Stimulated activated CD8-positive, alpha-beta memory T cell treated with anti-CD3 and anti-CD28 coated beads, Interleukin-7, amount 100 ng/mL, for 1 hour (primary cell): Measurements from ENCODE around the gene ZNF629.
A peak's percentile ranks its signal among the peaks of the same experiment; 100 is the strongest.

ENCODE experiments used
- DNase-seq, 2 donors: peaks; one replicate each; pipeline ENCODE4 v3.0.0-alpha.2; 2020; ENCODE audit warnings: low read depth in 2 of 2

ZNF629 gene

DNA sequence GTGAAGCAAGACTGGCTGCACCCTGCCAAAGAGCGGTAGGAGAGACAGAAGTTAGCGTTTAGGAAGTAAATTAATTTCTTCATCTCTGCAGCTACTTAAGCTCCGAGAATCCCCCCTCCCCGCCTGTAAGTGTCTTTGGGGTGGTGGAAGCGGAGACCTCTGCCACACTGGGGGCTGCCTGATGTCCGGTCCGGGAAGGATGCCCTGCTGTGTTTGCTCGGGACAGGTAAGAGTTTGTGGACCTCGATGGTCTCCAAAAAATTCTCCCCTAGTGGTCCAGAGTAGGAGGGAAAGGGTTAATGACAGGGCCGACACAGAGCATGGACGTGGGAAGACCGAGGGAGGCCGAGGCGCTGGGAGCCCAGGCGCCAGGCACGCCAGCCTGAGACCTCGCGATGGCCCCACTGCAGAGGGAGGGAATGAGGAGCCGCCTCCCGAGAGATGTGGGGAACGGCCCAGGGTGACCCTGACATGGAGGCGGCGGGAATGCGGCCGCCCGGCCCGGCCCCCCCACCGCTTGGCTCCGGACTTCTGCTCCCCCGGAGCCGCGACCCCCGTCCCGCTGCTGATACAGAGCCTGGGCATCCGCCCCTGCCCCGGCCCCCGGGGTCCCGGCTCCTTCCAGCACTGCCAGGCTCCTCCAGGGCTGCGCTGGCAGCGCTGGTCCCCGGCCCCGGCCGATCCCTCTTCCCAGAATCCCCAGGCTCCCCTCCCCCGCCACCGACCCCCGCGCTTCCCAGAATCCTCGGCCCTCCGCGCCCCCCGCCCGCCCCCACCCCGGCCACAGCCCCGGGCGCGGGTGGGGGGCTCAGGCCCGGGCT is 680 bp downstream of the ZNF629 start:
- DNase-seq, result no peak

DNA sequence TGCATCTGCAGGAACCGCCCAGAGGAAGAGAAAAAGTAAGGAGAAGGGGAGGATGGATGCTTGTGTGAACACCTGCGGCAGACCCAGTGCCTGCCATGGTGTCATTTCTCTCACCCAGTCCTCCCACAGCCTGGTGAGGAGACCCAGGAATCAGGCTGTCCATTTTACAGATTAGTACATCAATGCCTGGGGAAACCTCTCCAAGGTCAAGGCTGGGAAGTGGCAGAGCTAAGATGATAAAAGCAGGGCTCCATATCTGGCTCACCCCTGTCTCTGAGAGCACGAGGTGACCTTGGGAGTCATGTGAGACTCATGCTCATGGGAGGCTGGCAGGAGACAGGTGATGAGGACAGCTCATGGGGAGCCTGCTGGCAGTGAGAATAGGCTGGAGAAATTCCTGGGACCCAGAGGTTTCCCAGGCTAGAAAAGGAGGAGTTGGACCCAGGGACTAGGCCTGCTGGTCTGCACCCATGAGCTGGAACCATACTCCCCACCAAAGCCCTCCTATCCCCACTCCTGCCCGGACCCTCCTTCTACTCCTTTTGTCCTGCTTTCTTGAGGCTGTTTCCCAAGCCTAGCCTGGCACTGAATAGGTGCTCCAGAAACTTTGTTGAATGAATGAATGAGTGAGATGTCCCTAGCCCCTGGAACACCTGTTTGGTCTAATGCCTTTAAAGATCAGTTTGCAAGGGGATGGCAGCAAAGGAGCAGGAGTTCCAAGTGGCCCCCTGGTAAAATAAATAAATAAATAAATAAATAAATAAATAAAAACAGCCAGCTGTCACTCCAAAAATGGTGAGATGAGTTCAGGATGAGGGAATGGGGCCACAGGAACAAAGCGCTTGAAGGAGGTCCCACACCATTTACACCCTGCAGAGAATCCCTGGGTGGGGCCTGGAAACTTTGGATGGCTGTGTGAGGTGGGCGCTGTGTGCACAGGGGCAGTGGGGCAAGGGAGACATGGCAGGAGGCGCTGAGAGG is 1.6 kb downstream of the ZNF629 start:
- DNase-seq, result no peak

DNA sequence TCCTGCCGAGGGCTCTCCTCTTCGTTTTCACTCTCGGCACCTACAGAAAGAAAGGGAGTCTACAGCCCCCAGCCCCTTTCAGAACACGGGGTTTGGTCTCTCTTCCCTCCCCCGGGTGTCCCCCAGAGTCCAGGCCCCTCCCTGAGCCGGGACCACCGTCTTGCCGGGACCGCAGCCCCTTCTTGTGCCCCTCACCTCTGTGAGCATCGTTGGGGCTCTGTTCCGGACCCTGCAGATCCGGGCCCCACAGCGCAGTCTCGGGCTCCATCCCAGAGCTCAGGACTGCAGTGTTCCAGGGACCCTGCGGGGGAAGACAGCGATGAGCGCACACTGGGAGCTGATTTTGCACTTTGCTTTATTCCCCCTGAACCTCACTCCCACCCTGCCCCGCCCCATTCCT is 2.8 kb downstream of the ZNF629 start:
- no peak for DNase-seq

DNA sequence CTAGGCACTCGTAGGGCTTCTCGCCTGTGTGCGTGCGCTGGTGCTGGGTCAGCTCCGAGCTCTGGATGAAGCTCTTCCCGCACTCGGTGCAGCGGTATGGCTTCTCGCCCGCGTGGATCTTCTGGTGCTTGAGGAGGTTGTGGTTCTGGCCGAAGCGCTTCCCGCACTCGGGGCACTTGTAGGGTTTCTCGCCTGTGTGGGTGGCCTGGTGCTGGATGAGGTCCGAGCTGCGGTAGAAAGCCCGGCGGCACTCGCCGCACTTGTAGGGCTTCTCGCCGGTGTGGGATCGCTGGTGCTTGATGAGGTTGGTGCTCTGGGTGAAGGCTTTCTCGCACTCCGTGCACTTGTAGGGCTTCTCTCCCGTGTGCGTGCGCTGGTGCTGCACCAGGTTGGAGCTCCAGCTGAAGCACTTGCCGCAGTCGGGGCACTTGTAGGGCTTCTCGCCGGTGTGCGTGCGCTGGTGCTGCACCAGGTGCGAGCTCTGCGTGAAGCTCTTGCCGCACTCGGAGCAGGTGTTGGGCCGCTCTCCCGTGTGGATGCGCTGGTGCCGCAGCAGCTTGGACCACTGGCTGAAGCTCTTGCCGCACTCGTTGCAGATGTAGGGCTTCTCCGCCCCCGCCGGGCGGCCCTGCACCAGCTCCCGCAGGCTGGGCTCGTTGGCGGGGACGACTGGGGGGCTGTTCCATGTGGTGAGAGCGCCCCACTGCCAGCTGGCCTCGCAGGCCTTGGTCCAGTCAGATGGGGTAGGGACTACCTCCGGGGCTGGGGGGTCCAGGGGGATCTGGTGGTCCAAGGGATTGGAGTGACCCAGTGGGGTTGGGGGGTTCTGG is 3.5 kb downstream of the ZNF629 start:
- DNase-seq, result no peak

DNA sequence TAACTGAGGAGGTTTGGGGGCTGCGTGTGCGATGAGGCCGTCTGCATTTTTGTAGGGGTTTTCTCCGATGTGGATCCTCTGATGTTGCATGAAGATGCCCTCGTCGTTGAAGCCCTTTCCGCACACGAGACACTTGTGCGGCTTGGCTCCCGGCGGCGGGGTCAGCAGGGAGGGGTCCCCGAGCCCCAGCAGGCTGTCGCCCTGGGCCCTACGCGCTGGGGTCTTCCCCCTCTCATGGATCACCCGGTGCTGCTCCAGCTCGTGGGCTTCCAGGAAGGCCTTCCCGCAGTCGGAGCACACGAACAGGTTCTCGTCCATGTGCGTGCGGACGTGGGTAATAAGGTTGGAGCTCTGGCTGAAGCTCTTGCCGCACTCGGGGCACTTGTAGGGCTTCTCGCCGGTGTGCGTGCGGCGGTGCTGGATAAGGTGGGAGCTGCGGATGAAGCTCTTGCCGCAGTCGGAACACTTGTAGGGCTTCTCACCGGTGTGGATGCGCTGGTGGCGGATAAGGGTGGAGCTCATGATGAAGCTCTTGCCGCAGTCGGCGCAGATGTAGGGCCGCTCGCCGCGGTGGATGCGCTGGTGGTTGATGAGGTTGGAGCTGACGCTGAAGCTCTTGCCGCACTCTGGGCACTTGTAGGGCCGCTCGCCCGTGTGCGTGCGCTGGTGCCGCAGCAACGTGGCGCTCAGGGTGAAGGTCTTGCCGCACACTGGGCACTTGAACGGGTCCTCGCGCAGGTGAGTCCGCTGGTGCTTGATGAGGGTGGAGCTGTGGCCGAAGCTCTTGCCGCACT is 4.3 kb downstream of the ZNF629 start:
- DNase-seq, result no peak

DNA sequence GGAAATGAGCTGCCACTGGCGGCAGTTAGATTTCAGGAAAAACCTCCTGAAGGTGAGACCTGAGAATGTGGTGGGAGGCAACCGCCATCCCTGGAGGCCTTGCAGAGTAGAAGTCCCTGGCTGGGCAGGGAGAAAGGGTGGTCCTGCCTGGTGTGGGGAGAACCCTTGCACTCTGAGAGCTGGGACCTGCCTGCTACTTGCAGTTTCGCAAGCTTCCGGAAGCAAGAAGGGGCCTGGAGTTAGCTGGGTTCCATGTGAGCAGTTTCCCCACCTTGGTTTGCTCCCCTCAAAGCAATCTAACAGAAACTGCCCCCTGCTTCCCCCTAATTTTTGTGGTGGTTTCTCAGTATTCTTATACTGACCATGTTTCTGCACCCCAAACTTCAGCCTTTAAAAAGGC is 6.5 kb downstream of the ZNF629 start:
- DNase-seq, result no peak

DNA sequence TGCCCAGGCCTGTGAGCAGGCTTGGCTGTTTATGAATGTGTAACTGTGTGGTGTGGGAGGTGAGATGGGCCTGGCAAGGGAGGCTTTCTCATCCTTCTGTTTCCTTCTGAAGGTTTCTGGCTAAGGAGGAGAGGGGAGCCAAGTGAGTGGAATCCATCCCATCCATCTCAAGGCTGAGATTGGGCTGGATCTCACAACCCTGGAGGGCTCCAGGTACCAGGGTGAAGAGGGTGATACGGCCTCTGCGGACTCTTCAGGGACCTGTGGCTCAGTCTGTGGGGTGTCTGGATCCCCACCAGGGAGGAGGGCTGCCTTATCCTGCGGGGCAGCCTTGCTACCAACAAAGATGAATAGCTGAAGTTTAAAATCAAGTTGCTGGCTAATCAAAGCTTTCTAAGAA is 7.0 kb downstream of the ZNF629 start:
- DNase-seq, result no peak

DNA sequence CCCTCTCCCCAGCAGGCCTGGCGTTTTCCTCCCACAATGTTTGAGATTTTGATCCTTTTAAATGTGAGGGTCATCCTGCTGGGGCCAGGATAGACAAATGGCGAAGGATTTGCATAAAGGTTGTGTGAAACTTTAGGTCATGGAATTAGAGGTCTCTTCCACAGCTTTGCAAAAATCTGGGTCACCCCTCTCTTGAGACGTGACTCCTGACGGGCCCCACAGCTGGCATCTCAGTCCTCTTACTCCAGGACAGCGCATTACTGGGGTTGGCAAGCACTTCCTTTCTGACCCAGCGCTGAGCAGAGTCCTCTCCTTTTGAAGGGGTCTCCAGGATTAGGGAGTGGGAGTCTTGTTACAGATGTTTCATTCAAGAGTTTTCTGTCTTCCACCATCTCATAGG is 7.4 kb downstream of the ZNF629 start:
- DNase-seq, result no peak

DNA sequence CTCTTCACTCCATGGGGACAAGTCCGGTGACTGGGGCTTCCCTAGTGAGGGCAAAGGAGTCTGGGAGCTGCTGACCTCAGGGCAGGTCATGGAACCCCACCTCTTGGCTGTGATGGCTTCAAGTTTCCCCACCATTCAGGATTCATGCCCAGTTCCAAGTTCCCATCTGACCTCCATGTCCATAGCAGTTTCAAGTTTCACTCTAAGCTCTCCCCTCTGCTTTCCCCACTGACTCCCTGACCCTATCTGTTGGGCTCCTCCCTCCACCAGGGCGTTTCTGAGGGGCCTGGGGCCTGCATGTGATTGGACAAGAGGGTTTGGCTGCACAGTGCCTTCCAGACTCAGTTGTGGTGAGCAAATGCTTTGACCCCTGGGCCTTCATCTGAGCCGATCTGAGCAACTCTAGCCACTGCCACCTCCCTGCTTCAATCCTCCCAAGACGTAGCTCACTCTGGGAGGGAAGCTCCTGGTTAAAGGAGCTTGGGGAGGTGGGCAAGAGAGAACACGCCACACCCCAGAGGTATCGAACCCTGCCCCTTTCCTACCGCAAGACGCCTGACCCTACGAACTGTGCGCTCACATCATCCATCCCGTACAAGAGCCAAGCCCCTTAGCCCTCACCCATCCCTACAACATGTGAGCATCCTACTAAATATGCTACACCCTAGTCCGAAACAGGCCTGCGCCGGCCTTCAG is 8.3 kb downstream of the ZNF629 start:
- DNase-seq, result no peak

DNA sequence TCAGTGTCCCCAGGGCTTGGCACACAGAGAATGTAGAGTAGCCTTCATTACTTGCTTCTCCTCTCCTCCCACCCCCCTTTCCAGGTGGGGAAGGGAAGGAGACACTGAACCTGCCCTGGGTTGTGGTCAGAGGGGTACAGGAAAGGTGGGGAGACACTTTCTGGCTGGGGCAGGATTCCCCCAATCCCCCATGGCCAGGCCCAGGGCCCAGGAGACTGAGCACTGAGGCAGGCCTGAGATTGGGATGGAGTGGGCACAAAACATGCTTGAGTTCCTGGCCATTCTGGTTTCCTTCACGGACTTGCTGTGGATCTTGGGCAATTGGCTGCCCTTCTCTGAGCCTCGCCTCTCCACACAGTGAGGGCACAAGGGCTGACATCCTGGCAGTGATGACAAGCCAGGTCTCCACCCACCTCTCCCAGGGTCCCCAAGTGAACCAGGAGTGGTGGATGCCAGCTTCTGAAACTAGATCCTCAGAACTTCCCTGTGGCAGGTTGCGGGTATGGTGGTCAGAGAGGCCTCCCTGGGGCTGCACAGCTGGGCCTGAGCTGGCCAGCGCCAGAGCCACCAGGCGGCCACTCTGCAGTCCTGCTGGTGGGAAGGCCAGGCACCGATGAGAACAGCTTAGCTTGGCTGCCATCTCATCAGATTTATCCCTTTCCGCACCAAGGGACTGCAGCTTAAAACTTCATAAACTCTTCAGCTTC is 9.3 kb downstream of the ZNF629 start:
- no peak for DNase-seq

DNA sequence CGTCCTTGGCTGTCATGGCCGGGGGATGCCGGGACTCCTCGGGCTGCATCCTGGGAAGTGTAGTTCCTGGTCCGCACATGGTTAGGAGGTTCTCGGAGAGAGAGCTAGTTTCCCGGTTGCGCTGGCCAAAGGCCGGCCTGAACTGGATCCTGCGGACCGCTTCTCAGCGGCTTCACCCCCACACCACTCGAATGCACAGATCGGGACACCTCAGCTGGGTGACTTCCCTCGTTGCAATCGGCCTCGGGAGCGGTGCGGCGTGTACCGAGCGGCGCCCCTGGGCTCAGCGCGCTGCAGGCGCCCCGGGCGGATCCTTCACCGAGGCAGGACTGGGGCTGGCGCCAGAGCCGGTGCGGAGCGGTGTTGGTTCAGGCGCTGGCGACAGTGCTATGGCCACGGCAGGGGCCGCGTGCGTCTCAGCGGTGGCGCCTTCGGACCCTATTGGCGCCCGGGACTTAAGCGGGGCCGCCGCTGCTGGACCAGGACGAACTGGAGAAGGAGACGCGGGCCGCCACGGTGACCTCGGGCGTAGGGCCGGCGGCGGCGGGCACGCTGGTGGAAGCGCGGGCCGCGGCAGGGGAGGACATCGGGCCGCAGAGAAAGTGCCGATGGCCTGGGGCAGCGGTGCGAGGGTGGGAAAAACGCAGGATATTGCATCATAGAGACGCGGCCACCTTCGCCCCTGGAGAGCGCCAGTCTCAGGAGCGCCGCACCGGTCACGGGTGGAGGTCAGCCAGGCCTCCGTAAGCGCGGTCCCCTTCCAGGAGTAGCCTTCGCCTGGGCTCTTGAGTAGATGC is 11.4 kb downstream of the ZNF629 start:
- peak in 1 of 2 donors; percentile 8 for DNase-seq

DNA sequence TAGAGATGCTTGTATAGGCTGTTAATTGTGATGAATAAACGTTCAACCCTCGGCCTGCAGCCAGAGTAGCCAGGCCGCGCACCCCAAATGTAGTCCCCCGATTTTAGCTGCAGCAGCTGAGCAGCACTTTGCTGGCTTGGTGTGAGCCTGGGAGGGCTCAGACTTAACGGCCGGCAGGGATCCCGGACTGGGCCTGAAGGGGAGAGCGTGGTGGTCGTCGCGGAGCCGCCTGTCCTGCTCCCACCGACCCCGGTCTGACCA is 11.9 kb downstream of the ZNF629 start:
- no peak for DNase-seq

DNA sequence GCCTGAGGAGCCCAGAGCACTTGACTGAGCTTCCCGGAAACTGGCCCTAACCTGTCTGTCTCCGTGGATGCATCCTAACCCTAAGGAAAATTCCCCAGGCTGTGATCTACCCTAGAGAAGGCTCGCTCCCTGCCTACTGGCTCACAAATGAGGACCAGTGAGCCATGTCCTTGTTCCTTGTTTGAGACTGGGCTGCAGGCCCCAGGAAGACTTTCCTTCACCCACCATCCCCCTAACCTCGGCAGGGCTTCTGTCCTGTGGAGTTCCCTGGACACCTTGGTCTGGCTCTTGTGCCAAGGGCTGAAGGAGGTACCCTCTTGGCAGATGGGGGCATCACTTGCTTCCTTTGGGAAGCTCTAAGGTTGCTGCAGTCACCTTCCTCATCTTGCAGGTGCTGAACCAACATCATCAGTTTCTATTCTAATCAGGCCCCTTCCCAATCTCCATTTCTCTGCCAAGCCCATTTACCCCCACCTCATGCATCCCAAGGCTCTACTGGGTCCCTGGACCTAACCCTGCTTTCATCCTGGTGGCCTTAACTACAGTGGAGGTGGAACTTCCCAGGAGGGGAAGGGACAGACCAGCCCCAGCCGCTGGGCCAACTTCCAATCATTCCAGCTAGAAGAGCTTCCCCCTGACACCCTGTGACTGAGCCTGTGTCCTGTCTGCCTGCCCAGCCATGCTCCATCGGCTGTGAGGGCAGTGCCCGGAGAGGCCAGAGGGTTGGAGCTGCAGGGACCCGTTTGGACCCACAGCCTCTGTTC is 12.5 kb downstream of the ZNF629 start:
- DNase-seq, result no peak

DNA sequence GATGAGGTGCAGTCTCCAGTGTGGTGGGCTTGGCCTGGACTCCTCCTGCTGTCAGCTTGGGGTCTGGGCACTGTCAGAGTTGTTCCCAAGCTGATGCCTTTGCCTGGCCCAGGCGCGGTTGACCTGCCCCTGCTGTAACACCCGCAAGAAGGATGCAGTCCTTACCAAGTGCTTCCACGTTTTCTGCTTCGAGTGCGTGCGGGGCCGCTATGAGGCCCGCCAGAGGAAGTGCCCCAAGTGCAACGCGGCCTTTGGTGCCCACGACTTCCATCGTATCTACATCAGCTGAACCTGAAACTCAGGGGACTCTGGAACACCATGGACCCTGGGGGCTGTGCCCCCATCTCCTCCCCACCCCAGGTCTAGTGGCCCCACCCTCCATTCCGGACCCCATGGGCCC is 13.2 kb downstream of the ZNF629 start:
- DNase-seq, result no peak

DNA sequence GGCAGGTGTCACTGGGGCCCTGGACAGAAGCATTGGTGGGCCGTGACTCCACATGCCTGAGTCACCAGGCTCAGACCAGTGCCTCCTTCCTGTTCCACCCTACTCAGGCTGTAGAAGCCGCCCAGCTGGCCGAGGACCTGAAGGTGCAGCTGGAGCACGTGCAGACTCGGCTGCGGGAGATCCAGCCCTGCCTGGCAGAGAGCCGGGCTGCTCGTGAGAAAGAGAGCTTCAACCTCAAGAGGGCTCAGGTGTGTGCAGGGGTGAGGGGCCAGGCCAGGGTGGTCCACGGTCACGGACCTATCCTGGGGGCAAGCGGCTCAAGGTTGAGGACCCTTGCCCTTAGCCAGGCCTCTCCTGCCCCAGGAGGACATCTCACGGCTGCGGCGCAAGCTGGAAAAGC is 15.3 kb downstream of the ZNF629 start:
- no peak for DNase-seq

DNA sequence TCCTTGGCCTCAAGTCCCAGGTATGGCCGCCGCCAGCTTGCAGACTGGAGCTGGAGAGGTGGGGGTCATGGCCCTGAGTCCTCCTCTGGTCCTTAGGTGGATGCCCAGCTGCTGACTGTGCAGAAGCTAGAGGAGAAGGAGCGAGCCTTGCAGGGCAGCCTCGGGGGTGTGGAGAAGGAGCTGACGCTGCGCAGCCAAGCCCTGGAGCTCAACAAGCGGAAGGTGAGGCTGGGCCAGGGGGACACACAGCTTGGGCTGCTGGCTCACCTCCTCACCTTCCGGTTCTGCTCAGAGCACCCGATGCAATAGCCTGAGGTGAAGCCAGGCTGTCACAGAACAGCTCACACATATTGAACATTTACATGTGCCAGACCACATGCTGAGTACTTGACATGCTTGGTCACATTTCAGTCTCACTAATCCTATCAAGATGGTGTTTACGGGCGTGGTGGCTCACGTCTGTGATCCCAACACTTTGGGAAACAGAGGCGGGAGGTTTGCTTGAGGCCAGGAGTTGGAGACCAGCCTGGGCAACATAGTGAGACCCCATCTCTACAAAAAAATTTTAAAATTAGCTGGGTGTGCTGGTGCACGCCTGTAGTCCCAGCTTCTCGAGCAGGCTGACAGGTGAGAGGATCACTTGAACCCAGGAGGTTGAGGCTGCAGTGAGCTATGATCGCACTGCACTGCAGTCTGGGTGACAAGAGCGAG is 17.5 kb downstream of the ZNF629 start:
- DNase-seq, result no peak

DNA sequence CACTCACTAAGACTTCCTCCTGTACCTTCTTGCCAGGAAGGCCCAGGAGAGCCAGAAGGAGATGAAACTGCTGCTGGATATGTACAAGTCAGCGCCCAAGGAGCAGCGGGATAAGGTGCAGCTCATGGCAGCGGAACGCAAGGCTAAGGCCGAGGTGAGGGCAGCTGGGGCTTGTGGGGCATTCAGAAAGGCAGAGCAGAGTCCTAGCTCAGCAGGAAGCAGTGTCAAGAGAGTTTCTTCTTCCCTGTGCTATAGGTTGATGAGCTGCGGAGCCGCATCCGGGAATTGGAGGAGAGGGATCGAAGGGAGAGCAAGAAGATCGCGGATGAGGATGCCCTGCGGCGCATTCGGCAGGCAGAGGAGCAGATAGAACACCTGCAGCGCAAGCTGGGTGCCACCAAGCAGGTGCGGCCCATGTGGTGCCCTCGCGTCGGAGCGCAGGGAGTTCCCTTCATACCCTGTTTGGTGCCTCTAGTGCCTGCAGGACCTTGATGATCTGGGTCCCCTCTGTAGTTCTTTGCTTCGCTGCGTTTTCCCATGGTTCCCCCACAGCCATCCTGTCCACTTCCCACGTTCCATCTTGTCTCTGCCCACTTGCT is 18.3 kb downstream of the ZNF629 start:
- DNase-seq, result no peak
